Kidney (tissue), 14 donors: ENCODE results near the gene TMEM51. TPM values are rescaled to one million over a fixed set of nuclear protein-coding genes. Genes with fewer than 3 reads are reported as not detected.
A peak's percentile ranks its signal among the peaks of the same experiment; 100 is the strongest.

Source experiments
- DNase-seq, 5 donors: peaks; one replicate each; pipeline ENCODE4 v3.0.0-alpha.2; 2013 to 2020
- FAIRE-seq: peaks from 2 replicates; lab custom pipeline; 2012; peaks lifted over from hg19 to GRCh38; lab: Jason Lieb, UNC
- H3K27ac ChIP-seq, 2 donors: one replicate each; pipeline ENCODE4 v1.7.0; 2013; ENCODE audit warnings: low read depth in 2 of 2, low read length in 2 of 2, inconsistent platforms in 1 of 2
- H3K27me3 ChIP-seq: one replicate; pipeline ENCODE4 v1.7.1; 2013; ENCODE audit warnings: low read length, inconsistent platforms; ENCODE audit not compliant: control insufficient read depth, insufficient read depth
- H3K36me3 ChIP-seq, 3 donors: one replicate each; pipeline versions ENCODE4 v1.7.0 to v1.7.1; 2013; ENCODE audit warnings: low read length in 3 of 3, control low read depth in 1 of 3, inconsistent platforms in 1 of 3; ENCODE audit not compliant: insufficient read depth in 3 of 3, control insufficient read depth in 2 of 3
- H3K4me1 ChIP-seq, 3 donors: one replicate each; pipeline versions ENCODE4 v1.7.0 to v1.7.1; 2013; ENCODE audit warnings: low read length in 3 of 3, inconsistent platforms in 1 of 3, low read depth in 1 of 3; ENCODE audit not compliant: control insufficient read depth in 2 of 3, insufficient read depth in 2 of 3
- H3K4me3 ChIP-seq, 3 donors: one replicate each; pipeline versions ENCODE4 v1.7.0 to v1.8.1; 2013; ENCODE audit warnings: low read length in 3 of 3, control low read depth in 1 of 3, inconsistent platforms in 1 of 3
- H3K9ac ChIP-seq, 3 donors: one replicate each; pipeline versions ENCODE4 v1.7.0 to v1.7.1; 2013; ENCODE audit warnings: low read length in 3 of 3, control low read depth in 1 of 3, inconsistent platforms in 1 of 3
- H3K9me3 ChIP-seq, 3 donors: one replicate each; pipeline versions ENCODE4 v1.7.0 to v1.7.1; 2013; ENCODE audit warnings: low read length in 3 of 3, control low read depth in 1 of 3, inconsistent platforms in 1 of 3; ENCODE audit not compliant: control insufficient read depth in 2 of 3, insufficient read depth in 1 of 3
- intact Hi-C: fragments of 100-400 bp; cut with DNase I; formaldehyde crosslinking; loops from one replicate; pipeline ENCODE4 v1.11.1; 2022
- polyA plus RNA-seq: library from polyadenylated mRNA; stranded (reverse); fragments of 350-450 nt; fragmentation: Illumina TruSeq; extraction: RNeasy Lipid Tissue Mini Kit (QIAGEN cat#74804); gene quantifications from one replicate; pipeline ENCODE4 v1.2.3, GENCODE V29; 2014; ENCODE audit warnings: low read depth, low replicate concordance; ENCODE audit not compliant: insufficient read depth
- total RNA-seq: library from RNA; stranded (reverse); fragmentation: NEBNext Ultra II Directional; extraction: Animal tissue kit (Norgen Biotek cat#: 25700); gene quantifications from one replicate; pipeline ENCODE4 v1.2.1, GENCODE V29; 2021
- TF ChIP-seq, protein P1 (sequence below): IDR thresholded peaks from 3 replicates; pipeline ENCODE4 v1.5.1; 2012; ENCODE audit warnings: mild to moderate bottlenecking, moderate library complexity, borderline replicate concordance; ENCODE audit not compliant: insufficient read depth; ENCODE audit errors: extremely low read depth
- donor health status: control.
- donor health status: control.
- donor health status: control.
- donor health status: control.
- donor health status: control.
- donor health status: DM: yes; HTN: yes; CAD: no.
- donor health status: Normal renal cell carcinoma (clear cell type).

TMEM51 gene
- total and polyA plus RNA-seq, 2 donors from 2014 or later: 38.1 to 48.4 TPM

GRCh38 chr1:15188130-15188524, 34.6 kb downstream of the TMEM51 start:
- DNase-seq (peak in 1 of 5 donors; percentile 54), FAIRE-seq (no peak)
- intact Hi-C loops: no loop called here
- Histone ChIP-seq H3K4me1 (peaks cover 0 to 54% (median 46%) of the 10 kb centered on the region in 3 donors), H3K4me3 (no peak overlapping the region), H3K9me3 (no peaks in the 10 kb centered on the region), H3K27me3 (no peaks in the 10 kb centered on the region), H3K27ac (peak overlapping the region; percentile 58 to 79), H3K9ac (peak overlapping the region in 1 of 3 donors; percentile 62), H3K36me3 (no peaks in the 10 kb centered on the region)
- TF ChIP-seq, protein P1, sequence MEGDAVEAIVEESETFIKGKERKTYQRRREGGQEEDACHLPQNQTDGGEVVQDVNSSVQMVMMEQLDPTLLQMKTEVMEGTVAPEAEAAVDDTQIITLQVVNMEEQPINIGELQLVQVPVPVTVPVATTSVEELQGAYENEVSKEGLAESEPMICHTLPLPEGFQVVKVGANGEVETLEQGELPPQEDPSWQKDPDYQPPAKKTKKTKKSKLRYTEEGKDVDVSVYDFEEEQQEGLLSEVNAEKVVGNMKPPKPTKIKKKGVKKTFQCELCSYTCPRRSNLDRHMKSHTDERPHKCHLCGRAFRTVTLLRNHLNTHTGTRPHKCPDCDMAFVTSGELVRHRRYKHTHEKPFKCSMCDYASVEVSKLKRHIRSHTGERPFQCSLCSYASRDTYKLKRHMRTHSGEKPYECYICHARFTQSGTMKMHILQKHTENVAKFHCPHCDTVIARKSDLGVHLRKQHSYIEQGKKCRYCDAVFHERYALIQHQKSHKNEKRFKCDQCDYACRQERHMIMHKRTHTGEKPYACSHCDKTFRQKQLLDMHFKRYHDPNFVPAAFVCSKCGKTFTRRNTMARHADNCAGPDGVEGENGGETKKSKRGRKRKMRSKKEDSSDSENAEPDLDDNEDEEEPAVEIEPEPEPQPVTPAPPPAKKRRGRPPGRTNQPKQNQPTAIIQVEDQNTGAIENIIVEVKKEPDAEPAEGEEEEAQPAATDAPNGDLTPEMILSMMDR: no peak

DNA sequence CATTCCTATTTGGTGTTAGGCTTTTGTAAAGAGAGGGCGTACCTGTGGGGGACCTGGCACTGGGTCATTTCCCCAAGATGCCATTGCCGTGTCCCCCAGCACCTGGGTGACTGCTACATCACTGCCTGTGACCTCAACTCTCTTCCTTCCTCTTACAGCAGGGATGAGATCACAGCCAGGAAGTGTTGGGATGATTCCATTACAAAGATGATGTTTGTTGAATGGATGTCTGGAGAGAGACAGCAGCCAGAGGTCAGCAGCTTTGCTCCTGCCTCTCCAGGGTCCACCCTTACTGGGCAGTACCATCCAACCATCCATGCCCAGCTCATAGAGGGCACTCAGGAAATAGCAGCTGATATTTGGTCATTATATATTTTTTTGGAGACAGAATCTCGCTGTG, 35.1 kb downstream of the TMEM51 start:
- DNase-seq (no peak), FAIRE-seq (no peak)
- H3K9me3 ChIP-seq: no peaks in the 10 kb centered on the region
- H3K9ac ChIP-seq: peak overlapping the region in 1 of 3 donors; percentile 62
- no peaks in the 10 kb centered on the region for H3K36me3 ChIP-seq
- peak overlapping the region; percentile 58 to 79 for H3K27ac ChIP-seq
- intact Hi-C loops: no loop called here
- TF ChIP-seq, protein P1: no peak
- no peak overlapping the region for H3K4me3 ChIP-seq
- peaks cover 0 to 56% (median 46%) of the 10 kb centered on the region in 3 donors for H3K4me1 ChIP-seq
- H3K27me3 ChIP-seq: no peaks in the 10 kb centered on the region

- H3K27ac ChIP-seq: peak overlapping the region; percentile 60 to 79
Measured at GRCh38 chr1:15189692-15190370, 36.3 kb downstream of the TMEM51 start.

More at GRCh38 chr1:15189692-15190370, 36.3 kb downstream of the TMEM51 start:
- TF ChIP-seq, protein P1: no peak
- Histone ChIP-seq H3K9me3 (no peaks in the 10 kb centered on the region), H3K4me3 (no peak overlapping the region), H3K4me1 (peaks cover 0 to 56% (median 50%) of the 10 kb centered on the region in 3 donors), H3K36me3 (no peaks in the 10 kb centered on the region), H3K27me3 (no peaks in the 10 kb centered on the region), H3K9ac (peak overlapping the region in 2 of 3 donors; percentile 13 to 35)
- DNase-seq (no peak), FAIRE-seq (no peak)
- intact Hi-C loops: no loop called here
